Stimulated activated CD8-positive, alpha-beta memory T cell treated with anti-CD3 and anti-CD28 coated beads, Interleukin-15, amount 100 ng/mL, for 4 hours (primary cell): ENCODE data around the gene SURF1.
"Not testable (repeated sequence)": the region's sequence is repeated elsewhere in the genome, so short reads cannot be mapped to it uniquely, and the experiment has no call there.

Experiments used
- DNase-seq, 2 donors: peaks; one replicate each; pipeline ENCODE4 v3.0.0-alpha.2; 2020; ENCODE audit warnings: low read depth in 2 of 2

The SURF1 gene

GRCh38 chr9:133322701-133323100, 33.6 kb downstream of the SURF1 start:
- DNase-seq: no peak

GRCh38 chr9:133321411-133321935, 34.8 kb downstream of the SURF1 start:
- DNase-seq: no peak

GRCh38 chr9:133320421-133320881, 35.8 kb downstream of the SURF1 start:
- no peak for DNase-seq

- DNase-seq: not testable (repeated sequence)
Measured at GRCh38 chr9:133317551-133317950, 38.7 kb downstream of the SURF1 start.

- no peak for DNase-seq
Measured at GRCh38 chr9:133315997-133316396, 40.3 kb downstream of the SURF1 start.

- DNase-seq: no peak
Measured at GRCh38 chr9:133309608-133310007, 46.7 kb downstream of the SURF1 start.

- no peak for DNase-seq
Measured at GRCh38 chr9:133307301-133307700, 49.0 kb downstream of the SURF1 start.

GRCh38 chr9:133306242-133307204, 49.8 kb downstream of the SURF1 start:
- no peak for DNase-seq

- DNase-seq: no peak
Measured at GRCh38 chr9:133305731-133306130, 50.6 kb downstream of the SURF1 start.

GRCh38 chr9:133304477-133305377, 51.6 kb downstream of the SURF1 start:
- DNase-seq: no peak

GRCh38 chr9:133304158-133304470, 52.2 kb downstream of the SURF1 start:
- DNase-seq: no peak

GRCh38 chr9:133303266-133304157, 52.8 kb downstream of the SURF1 start:
- DNase-seq: no peak
